Endothelial cell of umbilical vein (primary cell): ENCODE data around the gene CCDC187. TPM values are rescaled to one million over a fixed set of nuclear protein-coding genes. Genes with fewer than 3 reads are reported as not detected.

ENCODE experiments used
- BruUV-seq: library from RNA; stranded (reverse); fragments of 400-500 nt; replicated peaks from 2 replicates; lab custom pipeline; 2021; lab: Mats Ljungman, UMichigan
- CTCF ChIA-PET: fragments of 300-600, 350-600 bp; sonication (Branson Sonifier 250); formaldehyde crosslinking; loops from one replicate; lab custom pipeline; 2021; ENCODE audit warnings: antibody characterized with exemption, inconsistent platforms; lab: Charles Lee
- POLR2A ChIA-PET: fragments of 300-600, 350-600 bp; sonication (Branson Sonifier 250); formaldehyde crosslinking; loops from one replicate; lab custom pipeline; 2021; ENCODE audit warnings: antibody characterized with exemption, inconsistent platforms; lab: Charles Lee
- DNase-seq: peaks from one replicate; pipeline ENCODE4 v3.0.0-alpha.2; 2011; ENCODE audit warnings: low read depth, low spot score
- FAIRE-seq: peaks from 2 replicates; lab custom pipeline; 2011; peaks lifted over from hg19 to GRCh38; lab: Jason Lieb, UNC
- H2AFZ ChIP-seq: 2 replicates; pipeline ENCODE4 v1.6.0; 2012; ENCODE audit warnings: low read depth, low read length, control low read depth, inconsistent platforms
- H3K27ac ChIP-seq: 2 replicates; pipeline ENCODE4 v1.5.1; 2011; ENCODE audit warnings: low read depth, mild to moderate bottlenecking, control low read depth, low read length, moderate library complexity; ENCODE audit not compliant: insufficient read depth
- H3K27me3 ChIP-seq, 2 experiments: 2 replicates each; pipeline versions ENCODE4 v1.6.0 to v1.6.1; 2011; ENCODE audit warnings: low read length in 2 of 2, mixed read lengths in 1 of 2; ENCODE audit not compliant: control insufficient read depth in 2 of 2, insufficient read depth in 2 of 2
- H3K36me3 ChIP-seq, 2 experiments: 2 replicates in 1 of 2; 3 replicates in 1 of 2; pipeline ENCODE4 v1.5.1; 2011; ENCODE audit warnings: low read length in 2 of 2, mild to moderate bottlenecking in 1 of 2, moderate library complexity in 1 of 2; ENCODE audit not compliant: control insufficient read depth in 2 of 2, insufficient read depth in 2 of 2; ENCODE audit errors: extremely low read depth in 1 of 2
- H3K4me1 ChIP-seq: 3 replicates; pipeline ENCODE4 v1.5.1; 2011; ENCODE audit warnings: mild to moderate bottlenecking, low read length; ENCODE audit not compliant: control insufficient read depth, insufficient read depth; ENCODE audit errors: extremely low read depth
- H3K4me2 ChIP-seq: 2 replicates; pipeline ENCODE4 v1.6.1; 2011; ENCODE audit warnings: low read length, control low read depth, mixed read lengths; ENCODE audit not compliant: insufficient read depth
- H3K4me3 ChIP-seq, 3 experiments: fragments of 200-600 bp in 1 of 3; sonication (generic), shearing (Covaris generic) in 1 of 3; replicated peaks in 1 of 3; 2 replicates each; pipeline ENCODE4 v1.5.1; 2011 to 2016; ENCODE audit warnings: control low read depth in 3 of 3, low read length in 3 of 3, mild to moderate bottlenecking in 2 of 3, inconsistent platforms in 1 of 3, low read depth in 1 of 3, moderate library complexity in 1 of 3; ENCODE audit not compliant: insufficient read depth in 1 of 3
- H3K79me2 ChIP-seq: 2 replicates; pipeline ENCODE4 v1.6.0; 2012; ENCODE audit warnings: low read length, inconsistent platforms; ENCODE audit not compliant: control insufficient read depth, insufficient read depth
- H3K9ac ChIP-seq: replicated peaks from 2 replicates; pipeline ENCODE3; 2011; ENCODE audit warnings: low read length, control low read depth; ENCODE audit not compliant: insufficient read depth; ENCODE audit errors: extremely low read depth
- H3K9me1 ChIP-seq: replicated peaks from 3 replicates; pipeline ENCODE4 v1.6.0; 2011; ENCODE audit warnings: mild to moderate bottlenecking, low read length; ENCODE audit not compliant: control insufficient read depth, insufficient read depth; ENCODE audit errors: extremely low read depth
- H3K9me3 ChIP-seq: replicated peaks from 2 replicates; pipeline ENCODE4 v1.5.1; 2012; ENCODE audit warnings: low read length, inconsistent platforms; ENCODE audit not compliant: control insufficient read depth, insufficient read depth
- H4K20me1 ChIP-seq: replicated peaks from 2 replicates; pipeline ENCODE3; 2011; ENCODE audit warnings: mild to moderate bottlenecking, low read length; ENCODE audit not compliant: control insufficient read depth, insufficient read depth; ENCODE audit errors: extremely low read depth
- CTCF ChIP-seq, 2 donors: IDR thresholded peaks; 1 replicate in 1 of 2; 2 replicates in 1 of 2; pipeline ENCODE4 v1.5.1; 2011; ENCODE audit warnings: low read length in 2 of 2, mild to moderate bottlenecking in 2 of 2, moderate library complexity in 2 of 2, control low read depth in 1 of 2, inconsistent platforms in 1 of 2, low read depth in 1 of 2; ENCODE audit not compliant: insufficient read depth in 1 of 2; ENCODE audit errors: extremely low read depth in 1 of 2
- EZH2 ChIP-seq: IDR thresholded peaks from 2 replicates; pipeline ENCODE4 v1.6.1; 2012; ENCODE audit warnings: borderline replicate concordance, low read depth, mild to moderate bottlenecking, moderate library complexity, low read length, inconsistent platforms; ENCODE audit not compliant: severe bottlenecking
- FOS ChIP-seq: IDR thresholded peaks from 2 replicates; pipeline ENCODE4 v1.6.1; 2011; ENCODE audit warnings: mild to moderate bottlenecking, low read length, moderate library complexity, borderline replicate concordance; ENCODE audit not compliant: insufficient read depth
- GATA2 ChIP-seq: IDR thresholded peaks from 2 replicates; pipeline ENCODE4 v1.7.0; 2011; ENCODE audit warnings: low read depth, mild to moderate bottlenecking, moderate library complexity, mixed read lengths, low read length; ENCODE audit not compliant: insufficient read length, insufficient read depth
- JUN ChIP-seq: IDR thresholded peaks from 2 replicates; pipeline ENCODE4 v1.6.1; 2011; ENCODE audit warnings: borderline replicate concordance, low read depth; ENCODE audit not compliant: insufficient read length, insufficient read depth
- MAX ChIP-seq: IDR thresholded peaks from 2 replicates; pipeline ENCODE4 v1.6.1; 2011; ENCODE audit not compliant: insufficient read depth, insufficient read length
- MYC ChIP-seq: IDR thresholded peaks from one replicate; pipeline ENCODE4 v1.6.1; 2011; ENCODE audit warnings: mild to moderate bottlenecking, low read depth, low read length
- POLR2A ChIP-seq: IDR thresholded peaks from 2 replicates; pipeline ENCODE4 v1.6.1; 2012; ENCODE audit warnings: low read depth, mild to moderate bottlenecking, control low read depth, low read length
- POLR2AphosphoS5 ChIP-seq: IDR thresholded peaks from 2 replicates; pipeline ENCODE4 v1.6.1; 2012; ENCODE audit warnings: low read depth, mild to moderate bottlenecking, control low read depth, low read length, moderate library complexity; ENCODE audit not compliant: insufficient read depth
- dilution Hi-C: fragments of 300-500 bp; cut with MboI; formaldehyde crosslinking; loops from one replicate; pipeline ENCODE4 v1.15.0; 2019; ENCODE audit warnings: low sequenced_read_pairs; ENCODE audit not compliant: extremely low pct_ligation_motif_present
- intact Hi-C: fragments of 100-400 bp; cut with micrococcal nuclease; formaldehyde crosslinking; loops from one replicate; pipeline ENCODE4 v1.10.0; 2022
- polyA plus RNA-seq, 4 experiments: library from polyadenylated mRNA; depleted of rRNA in 3 of 4; stranded (reverse) in 3 of 4; unstranded in 1 of 4; fragments of >200 nt; gene quantifications; 2 replicates each; pipeline versions ENCODE4 v1.2.1 to v1.2.3, GENCODE V29; 2011 to 2012; ENCODE audit warnings: missing spikeins in 1 of 4
- total RNA-seq: library from RNA; stranded (reverse); gene quantifications from 2 replicates; pipeline ENCODE4 v1.2.3, GENCODE V29; 2021

CCDC187 gene
- total and polyA plus RNA-seq, 2 donors (not counting 3 experiments of a cell fraction or from before 2014, with no cell fraction given): not detected

GRCh38 chr9:136300016-136300545 lies 3.8 kb downstream of the CCDC187 start:
- no peak overlapping the region for H3K9ac ChIP-seq
- no peaks in the 10 kb centered on the region for H3K4me1 ChIP-seq
- ChIA-PET POLR2A (no interaction called here), CTCF (interaction anchor here (1.2 kb wide), 1 partner anchor 13 kb away, joined by 3 read pairs; no protein-coding TSS in a partner anchor)
- H3K27ac ChIP-seq: no peak overlapping the region
- BruUV-seq: no TSS peak
- H2AFZ ChIP-seq: no peak overlapping the region
- H3K4me3 ChIP-seq: no peak overlapping the region
- FAIRE-seq (no peak), DNase-seq (no peak)
- no peaks in the 10 kb centered on the region for H4K20me1 ChIP-seq
- no peaks in the 10 kb centered on the region for H3K27me3 ChIP-seq
- no peak overlapping the region for H3K4me2 ChIP-seq
- TF ChIP-seq JUN (no peak), MAX (no peak), MYC (no peak), POLR2A (no peak), GATA2 (no peak), FOS (no peak), POLR2AphosphoS5 (no peak), EZH2 (no peak), CTCF (IDR thresholded peaks at IDR 0.05; ENCODE audit: extremely low read depth in 1 of 2, insufficient read depth in 1 of 2, low read depth in 1 of 2, low read length in 2 of 2) (no peak)
- H3K79me2 ChIP-seq: no peaks in the 10 kb centered on the region
- dilution Hi-C loops: no loop called here
- intact Hi-C loops: no loop called here
- no peaks in the 10 kb centered on the region for H3K9me1 ChIP-seq
- no peaks in the 10 kb centered on the region for H3K9me3 ChIP-seq
- no peaks in the 10 kb centered on the region for H3K36me3 ChIP-seq
